HG02870 (cell line): ENCODE data around the gene PCSK6.
"Not testable (repeated sequence)": the region's sequence is repeated elsewhere in the genome, so short reads cannot be mapped to it uniquely, and the experiment has no call there.

Experiments used
- ATAC-seq: cut with Tn5 transposase; IDR thresholded peaks from one replicate; pipeline ENCODE4 v1.9.1; 2021; ENCODE audit warnings: mild to moderate bottlenecking, moderate library complexity; ENCODE audit not compliant: unreplicated experiment

PCSK6 gene

DNA sequence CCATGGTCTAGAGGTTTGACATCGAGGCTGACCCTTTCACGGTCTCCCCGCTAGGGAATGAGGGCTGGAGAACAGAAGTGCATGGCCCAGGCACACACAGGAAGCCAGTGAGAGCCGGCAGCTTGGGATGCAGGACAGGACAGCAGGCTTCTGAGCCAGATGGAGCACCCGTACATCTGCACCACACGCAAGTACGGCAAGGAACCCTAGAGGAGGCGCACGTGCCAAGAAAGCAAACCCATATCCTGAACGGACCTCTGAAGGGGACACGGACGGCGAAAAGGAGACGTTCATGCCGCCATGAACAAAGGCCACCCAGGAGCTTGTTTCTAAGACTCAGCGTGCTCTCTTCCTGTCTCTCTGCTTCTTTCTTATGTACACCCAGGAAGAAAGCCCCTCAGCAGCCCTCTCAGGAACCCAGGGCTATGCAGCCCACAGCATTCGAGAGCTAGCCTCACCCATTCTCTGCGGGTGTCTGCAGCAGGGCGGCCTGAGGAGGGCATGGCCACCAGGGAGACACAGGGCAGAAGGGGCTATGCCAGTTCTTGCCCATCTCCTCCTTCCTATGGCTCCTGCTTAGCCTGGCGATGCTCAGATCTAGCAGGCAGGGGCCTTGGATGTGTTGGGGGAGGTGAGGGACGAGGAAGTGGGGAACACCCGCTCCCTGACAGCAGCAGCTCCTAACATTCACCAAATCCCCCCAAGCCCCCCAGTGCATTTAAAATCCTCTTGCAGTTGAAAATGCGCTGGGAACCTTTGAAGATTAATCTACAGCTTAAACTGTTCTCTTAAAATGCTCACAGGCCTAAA, 81.3 kb downstream of the PCSK6 start:
- no peak for ATAC-seq

DNA sequence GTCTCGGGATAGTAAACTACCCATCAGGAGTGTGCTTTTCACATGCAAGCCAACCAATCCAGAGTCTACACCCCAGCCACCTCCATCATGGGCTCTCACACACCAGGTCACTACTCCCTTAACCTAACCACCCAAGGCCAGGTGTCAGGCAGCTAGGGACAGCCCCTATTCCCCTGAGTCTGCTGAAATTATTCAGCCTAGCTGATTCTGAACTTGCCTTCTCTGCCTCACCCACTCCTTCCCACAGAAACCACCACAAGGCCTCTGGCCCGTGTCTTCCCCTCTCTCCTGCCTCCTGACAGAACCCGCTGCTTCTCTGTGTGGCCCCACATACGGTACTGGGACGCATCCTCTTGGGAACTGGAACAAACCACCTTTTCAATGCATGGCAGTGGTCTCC, 82.1 kb downstream of the PCSK6 start:
- peak; percentile 100 for ATAC-seq

DNA sequence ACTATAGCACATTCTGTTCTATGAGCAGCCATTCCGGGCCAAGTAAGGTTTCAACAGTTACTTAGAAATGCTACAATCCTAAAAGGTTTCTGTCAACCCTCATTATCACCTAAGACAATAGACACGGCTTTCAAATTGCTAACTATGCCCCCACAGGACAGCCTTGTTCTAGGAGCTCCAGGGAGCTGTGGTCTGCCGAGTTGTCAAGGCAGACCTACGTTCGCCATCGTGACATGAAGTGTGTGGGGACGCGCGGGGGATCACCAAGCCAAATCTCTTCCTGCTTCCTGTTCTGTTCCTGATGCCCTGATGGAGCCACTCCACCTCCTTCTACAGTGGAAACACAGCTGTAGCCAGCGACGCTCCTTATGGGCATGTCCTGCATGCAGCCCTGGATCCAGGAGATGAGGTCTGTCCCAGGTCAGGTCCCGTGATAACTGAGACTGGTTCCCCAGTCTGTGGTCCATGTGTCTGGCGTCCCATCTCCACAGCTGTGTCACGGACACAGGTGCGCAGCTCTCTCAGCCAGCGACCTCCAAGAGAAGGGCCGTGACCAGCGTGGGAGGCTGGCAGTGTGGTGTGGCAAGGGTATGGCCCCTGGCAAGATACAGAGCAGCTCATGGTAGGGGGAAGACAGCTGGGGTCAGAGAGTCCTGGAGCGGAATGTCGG, 82.8 kb downstream of the PCSK6 start:
- ATAC-seq: peak; percentile 4

DNA sequence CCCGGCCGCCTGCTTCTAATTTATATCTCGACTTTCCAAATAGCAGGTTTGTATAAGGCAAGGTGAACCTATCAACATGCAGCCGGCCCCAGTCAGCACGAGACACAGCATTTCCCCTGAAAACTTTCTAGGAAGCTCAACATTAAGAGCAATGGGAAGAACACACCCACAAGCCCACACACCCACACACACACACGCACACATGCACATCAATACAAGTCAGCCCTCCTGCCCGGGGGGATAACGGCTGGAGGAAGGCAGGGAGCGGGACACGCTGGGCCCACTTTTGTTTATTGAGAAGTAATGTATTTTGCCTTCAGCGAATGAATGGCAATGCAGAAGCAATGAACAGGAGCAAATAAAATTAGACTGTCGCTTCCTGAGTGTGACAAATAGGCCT, 83.5 kb downstream of the PCSK6 start:
- no peak for ATAC-seq

DNA sequence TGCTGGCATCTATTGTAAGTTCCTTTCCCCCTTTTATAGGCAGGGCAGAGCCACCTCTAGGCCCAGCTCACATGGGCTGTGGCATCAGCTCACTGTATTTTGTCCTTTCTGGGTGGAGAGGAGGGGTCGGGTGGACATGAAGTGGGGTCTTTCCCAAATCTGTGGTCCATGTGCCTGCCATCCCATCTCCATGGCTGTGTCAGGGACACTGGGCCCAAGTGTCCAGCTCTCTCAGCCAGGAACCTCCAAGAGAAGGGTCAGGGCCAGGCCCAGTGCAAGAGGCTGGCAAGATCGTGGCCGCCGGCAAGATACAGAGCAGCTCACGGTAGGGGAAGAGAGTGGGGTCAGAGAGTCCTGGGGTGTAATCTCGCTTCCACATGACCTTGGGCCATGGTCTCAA, 85.3 kb downstream of the PCSK6 start:
- no peak for ATAC-seq

DNA sequence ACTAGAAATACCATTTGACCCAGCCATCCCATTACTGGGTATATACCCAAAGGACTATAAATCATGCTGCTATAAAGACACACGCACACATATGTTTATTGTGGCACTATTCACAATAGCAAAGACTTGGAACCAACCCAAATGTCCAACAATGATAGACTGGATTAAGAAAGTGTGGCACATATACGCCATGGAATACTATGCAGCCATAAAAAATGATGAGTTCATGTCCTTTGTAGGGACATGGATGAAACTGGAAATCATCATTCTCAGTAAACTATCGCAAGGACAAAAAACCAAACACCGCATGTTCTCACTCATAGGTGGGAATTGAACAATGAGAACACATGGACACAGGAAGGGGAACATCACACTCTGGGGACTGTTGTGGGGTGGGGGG, 86.6 kb downstream of the PCSK6 start:
- not testable (repeated sequence) for ATAC-seq

DNA sequence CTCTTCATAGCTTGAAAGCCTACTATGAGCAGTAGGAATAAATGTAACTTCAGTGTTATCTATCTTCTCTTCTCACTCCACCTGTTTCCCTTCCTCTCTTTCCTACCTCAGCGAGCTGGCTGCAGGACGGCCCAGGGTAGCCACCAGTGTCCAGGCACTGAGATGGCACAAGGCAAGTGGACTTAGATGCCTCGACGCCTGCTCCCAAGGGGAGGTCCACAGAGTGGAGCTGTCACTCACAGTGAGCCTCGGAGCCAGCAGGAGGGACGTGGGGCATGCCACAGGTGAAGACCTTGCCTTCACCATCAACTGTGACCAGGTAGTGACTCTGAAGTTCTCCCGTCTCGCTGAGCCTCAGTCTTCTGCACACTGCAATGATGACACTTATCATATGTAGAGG, 88.2 kb downstream of the PCSK6 start:
- no peak for ATAC-seq

DNA sequence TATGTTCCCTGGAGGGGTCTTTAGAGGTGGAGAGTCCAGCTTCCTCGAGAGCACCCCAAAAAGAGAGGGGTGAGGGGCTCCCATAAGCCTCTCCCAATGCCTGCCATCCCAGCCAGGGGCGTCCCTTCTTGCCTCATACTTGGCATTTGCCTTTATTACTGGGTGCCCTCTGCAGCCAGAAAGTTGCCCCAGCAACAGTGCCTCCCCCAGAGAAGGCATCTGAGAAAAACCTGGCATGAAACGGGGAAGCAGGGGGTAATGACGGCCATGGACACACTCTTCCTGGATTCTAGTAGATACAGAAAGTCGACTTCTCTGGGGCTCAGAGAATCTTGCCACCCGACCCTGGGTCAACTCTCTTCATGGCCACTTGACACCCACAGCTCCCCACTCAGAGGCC, 90.1 kb downstream of the PCSK6 start:
- no peak for ATAC-seq

DNA sequence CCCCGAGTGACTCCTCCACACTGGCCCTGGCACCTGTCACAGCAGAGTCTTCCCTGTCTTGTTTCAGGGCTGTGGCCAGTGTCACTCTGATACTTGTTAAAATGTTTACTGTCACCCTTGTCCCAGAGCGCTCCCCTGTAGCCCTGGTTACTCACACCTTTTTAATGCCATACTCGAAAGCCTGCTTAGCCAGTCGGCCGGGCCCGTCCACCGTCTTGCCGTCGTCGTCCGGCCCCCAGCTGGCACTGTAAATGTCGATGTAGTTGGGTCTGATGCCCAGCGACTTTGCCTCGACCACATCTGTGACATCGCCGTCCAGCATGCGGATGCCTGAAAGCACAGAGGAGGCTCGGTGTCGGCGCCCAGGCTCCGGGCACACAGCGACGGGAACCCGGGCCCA, 91.3 kb downstream of the PCSK6 start:
- no peak for ATAC-seq

DNA sequence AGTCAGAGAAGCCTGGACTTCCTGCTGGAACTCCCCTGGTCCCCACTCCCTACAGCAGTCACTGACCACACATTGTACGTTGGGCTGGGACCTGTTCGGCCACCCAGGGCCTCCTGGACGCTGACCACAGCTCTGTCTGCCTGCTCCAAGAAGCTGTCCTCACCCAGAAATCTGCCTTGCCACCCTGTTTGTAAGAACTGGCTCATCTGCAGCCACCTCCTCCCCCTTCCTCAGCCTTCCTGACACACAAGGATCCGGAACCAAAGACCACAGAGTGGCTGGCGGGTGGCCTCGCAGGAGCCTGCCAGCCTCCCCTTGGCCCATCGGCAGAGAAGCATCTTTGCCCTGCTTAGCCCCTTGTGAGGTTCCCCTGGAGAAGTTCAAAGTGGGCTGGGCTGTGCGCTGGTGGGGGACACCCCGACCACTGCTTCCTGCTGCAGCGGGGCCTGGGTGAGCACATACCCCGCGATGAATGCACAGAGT, 91.9 kb downstream of the PCSK6 start:
- ATAC-seq: no peak

DNA sequence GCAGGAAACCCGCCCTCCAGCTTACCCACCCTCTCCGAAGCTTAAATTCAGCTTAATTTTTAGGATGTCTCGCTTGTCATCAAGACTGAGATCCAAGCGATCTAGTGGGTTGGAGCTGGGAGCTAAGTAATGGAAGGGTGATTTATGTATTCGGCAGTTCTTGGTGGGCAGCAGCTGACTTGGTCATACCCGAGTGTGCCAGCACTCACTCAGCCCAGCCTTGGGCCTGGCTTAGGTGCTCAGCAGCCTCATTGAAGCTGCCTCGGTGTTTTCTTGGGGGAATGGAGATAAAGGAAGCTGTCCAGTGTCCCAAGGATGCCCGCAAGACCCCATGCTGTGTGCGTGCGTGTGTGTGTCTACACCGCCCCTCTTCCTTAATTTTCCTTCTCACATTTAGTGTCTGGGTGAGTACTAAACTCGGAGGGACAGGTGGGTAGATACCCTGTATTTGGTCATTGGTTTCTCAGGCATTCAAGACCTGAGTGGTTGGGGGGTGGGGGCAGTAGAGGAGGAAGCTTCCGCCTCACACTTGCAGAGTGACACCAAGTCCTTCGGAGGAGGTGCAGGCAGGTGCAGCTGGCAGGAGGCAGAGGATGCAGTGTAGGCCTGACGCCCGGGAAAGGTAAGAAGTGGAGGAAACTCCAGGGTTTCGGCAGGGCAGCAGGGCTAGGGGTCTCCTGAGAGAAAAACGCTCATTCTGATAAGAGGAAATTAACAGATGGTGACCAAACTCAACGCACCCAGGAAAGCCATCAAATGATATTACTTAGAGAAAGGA, 92.8 kb downstream of the PCSK6 start:
- ATAC-seq: no peak

DNA sequence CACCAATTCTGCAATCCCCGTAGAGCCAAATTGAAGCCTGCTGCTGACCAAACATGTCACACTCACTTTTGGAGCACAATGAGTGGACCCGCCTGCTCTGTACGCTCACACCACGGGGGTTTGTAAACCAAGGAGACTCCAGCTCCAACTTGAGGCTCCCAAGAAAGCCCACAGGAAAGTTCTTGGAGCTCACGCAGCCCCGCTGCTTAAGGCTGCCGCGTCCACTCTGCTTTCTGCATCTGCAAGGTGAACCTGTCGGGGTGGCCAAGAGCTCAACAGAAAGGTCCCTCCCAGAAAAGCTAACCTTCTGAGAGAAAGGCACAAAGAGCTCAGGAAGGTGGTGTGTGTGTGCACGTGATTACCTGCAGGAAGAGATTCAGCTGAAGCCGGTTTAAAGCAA, 94.9 kb downstream of the PCSK6 start:
- no peak for ATAC-seq

DNA sequence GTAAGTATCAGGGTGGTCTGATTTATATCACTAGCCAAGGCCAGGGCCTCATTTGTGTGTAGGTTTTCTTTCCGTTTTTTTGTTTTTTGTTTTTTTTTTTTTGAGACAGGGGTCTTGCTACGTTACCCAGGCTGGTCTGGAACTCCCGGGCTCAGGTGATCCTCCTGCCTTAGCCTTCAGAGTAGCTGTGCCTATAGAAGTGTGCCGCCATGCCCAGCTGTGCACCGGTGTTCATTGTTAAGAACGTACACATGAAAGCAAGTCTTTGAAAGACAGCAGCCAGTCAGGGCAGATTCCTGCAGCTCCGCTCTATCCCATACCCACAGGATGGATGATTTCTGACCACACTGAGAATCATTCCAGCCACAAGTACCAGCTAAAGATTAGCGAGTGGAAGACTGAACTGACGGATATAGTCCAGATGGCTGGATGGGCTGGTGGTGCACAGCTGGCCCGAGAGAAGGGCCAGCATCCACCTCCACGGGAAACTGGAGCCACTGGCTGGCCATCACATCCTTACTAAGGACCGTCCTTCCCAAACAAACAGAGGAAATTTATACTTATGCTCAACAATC, 95.4 kb downstream of the PCSK6 start:
- ATAC-seq: no peak

DNA sequence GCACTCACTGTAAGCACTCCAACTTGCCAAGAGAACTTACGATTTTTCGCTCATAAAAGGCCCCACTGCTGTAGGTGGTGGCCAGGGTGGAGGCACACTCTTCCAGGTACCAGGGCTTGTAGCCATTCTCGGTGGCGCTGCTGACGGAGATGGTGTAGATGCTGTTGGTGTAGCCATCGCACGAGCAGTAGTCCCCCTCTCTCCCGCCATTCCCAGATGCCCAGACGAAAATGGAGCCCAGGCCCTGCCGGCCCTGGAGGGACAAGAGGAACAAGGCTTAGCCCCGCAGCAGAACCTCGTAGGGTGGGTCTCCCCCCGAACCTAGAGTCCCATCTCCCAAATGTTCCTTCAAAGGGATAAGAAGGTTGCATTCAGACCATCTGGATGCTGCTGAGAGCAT, 96.3 kb downstream of the PCSK6 start:
- no peak for ATAC-seq

DNA sequence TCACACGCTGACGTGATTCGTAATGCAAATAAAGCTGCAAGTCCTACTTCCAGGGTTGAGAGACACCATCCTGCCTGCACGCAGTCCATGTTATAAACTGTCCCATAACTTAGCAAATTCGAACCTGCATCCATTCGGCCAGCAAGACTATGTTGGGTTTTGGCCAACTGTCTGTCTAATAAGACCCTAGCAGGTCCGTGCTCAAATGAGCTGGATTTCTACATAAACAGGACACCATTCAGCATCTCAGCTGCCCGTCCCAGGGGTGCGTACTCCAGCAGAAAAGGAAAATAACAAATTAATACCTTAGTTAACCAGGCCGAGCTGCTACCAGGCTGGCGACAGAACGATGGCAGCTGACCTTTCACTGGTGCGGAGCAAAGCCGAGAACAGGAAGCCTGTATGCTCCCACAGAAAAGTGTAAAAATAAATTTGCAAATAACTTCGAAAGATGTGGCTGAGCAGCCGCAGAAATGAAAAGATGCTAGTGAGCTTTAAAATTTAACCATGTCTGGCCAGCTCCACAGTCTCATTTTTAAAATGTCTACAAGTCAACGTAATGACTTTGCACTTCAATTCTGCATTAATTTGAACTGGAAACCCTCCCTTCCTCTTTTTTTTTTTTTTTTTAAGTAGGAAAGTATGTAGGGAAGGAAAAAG, 97.4 kb downstream of the PCSK6 start:
- peak; percentile 63 for ATAC-seq

DNA sequence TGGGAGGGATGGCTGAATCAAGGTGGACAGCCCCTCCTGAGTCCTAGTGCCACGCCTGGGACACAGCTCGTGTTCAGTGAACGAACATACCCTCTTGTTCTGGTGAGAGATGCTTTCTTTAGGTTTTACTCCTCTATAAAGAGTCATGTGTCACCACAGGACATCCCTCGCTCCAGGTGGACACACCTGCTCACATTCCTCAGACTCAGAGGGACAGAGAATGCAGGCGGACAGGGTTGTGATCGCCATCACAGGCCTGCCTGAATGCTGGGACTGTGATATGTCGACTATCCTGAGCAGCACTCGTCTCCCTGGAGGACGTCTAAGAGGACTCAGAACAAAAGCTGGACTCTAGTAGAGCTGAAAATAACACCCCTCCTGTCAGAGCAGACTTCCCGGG, 98.1 kb downstream of the PCSK6 start:
- ATAC-seq: peak; percentile 21

DNA sequence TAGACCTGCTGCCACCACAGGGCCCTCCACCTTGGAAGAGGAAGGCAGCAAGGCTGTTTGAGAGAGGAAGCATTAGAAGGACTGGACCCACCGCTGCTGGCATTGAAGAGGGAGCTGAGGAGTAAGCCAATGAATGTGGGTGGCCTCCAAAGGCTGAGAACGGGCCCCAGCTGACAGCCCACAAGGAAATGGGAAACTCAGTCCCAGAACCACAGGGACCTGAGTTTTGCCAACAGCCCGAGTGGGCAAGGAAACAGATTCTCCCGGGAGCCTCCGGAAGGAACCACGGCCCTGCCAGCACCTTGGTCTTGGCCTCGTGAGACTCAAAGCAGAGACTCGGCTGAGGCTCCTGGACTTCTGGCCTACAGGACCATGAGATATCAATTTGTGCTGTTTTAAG, 99.0 kb downstream of the PCSK6 start:
- ATAC-seq: no peak

DNA sequence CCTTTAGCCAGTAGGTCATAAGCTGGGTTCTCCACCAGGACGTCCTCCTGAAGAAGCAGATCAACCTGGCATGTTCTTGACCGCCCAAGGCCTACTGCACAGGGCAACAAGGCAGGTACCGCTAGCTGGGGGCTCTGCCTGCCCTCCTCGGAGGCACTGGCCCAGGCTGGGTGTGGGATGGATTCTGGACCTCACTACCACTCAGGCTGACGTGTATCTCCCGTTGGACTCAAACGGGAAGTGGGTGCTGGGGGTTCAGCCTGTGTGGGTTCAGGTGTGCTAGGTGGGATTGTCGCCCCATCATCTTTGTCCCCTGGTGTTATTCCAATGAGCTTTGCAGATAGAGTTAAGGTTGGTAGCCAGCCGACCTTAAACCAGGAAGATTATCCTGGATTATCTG, 99.4 kb downstream of the PCSK6 start:
- no peak for ATAC-seq

DNA sequence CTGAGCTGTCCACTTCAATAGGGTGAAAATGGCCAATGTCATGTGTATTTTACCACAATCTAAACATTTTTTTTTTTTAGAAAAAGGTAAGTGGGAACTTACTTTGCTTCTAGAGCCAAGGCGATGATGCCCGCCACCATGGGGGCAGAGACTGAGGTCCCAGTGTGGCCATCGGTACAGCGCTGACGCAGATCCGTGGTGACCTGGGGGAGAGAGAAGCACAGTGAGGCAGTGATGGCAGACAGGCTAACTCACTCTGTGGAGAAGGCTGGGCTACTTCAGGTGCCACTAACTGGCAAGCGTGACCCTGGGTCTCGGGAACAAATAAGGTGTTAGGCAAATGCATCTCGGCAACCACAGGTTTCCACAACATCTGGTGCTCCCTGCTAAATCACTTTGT, 100.1 kb downstream of the PCSK6 start:
- ATAC-seq: no peak

DNA sequence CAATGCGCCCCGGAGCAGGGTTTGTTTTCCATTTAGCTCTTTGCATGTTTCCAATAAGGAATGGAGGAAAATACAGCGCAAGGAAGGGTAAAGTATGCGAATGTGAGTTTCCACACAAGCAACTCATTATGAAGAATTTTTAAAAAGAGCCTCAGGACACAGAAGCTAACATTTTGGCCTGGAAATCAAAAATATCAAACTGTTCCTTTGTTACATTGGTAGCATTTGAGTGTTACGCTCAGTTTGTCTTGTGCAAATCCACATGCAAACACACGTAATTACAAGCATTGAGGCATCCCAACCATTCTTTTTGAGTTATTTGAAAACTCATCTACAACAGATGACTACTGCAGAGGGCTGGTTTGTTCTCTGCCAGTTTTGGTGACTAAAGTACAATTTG, 101.5 kb downstream of the PCSK6 start:
- ATAC-seq: no peak

DNA sequence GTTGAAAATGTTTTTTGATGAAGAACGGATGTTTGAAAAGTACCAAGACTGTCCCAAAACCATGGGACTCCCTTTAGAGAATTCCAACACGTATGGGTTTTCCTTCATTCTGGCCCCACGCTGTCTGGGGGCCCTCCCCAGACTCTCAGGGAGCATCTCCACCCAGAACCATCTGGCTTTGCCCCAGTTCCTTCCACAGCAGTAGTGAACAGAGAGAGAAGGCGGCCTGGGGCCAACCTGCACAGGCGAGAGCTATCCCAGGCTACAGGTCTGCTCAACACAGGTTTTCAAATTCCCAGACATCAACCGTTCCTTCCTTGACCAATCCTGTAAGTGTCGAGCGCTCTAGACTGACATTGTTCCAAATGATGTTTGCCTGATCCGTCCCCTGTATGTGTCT, 101.9 kb downstream of the PCSK6 start:
- no peak for ATAC-seq
